ENCODE data around the gene ANKRD30A.
"Not testable (repeated sequence)": the region's sequence is repeated elsewhere in the genome, so short reads cannot be mapped to it uniquely, and the experiment has no call there.

Gene ANKRD30A

GRCh38 chr10:37234692-37235091 is 109.3 kb downstream of the ANKRD30A start:
- no peak overlapping the region for H3K27ac ChIP-seq
- TF ChIP-seq CTCF (conservative IDR thresholded peaks at IDR 0.05), result no peak

DNA sequence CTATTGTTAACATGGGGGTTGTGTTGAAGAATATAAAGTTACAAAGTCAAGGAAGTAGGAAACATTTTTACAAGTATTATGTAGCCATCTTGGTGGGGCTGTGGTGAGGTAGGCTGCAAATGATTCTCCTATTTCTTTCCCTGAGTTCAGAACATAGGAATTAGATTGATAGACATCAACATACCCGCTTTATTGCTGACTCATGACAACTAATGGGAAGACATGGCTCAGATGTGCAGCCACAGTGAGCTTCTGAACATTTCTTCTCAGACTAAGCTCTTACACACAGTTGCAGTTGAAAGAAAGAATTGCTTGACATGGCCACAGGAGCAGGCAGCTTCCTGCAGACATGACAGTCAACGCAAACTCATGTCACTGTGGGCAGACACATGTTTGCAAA is 110.7 kb downstream of the ANKRD30A start:
- no peak overlapping the region for H3K27ac ChIP-seq

GRCh38 chr10:37240223-37240622 is 114.8 kb downstream of the ANKRD30A start:
- H3K27ac ChIP-seq, result no peak overlapping the region
- TF ChIP-seq CTCF (conservative IDR thresholded peaks at IDR 0.05), result no peak

More for the DNA sequence above, 110.7 kb downstream of the ANKRD30A start:
- TF ChIP-seq CTCF (conservative IDR thresholded peaks at IDR 0.05), result no peak

GRCh38 chr10:37246637-37247036 is 121.2 kb downstream of the ANKRD30A start:
- no peak for TF ChIP-seq CTCF (conservative IDR thresholded peaks at IDR 0.05)

GRCh38 chr10:37255837-37256236 is 130.4 kb downstream of the ANKRD30A start:
- H3K27ac ChIP-seq, result not testable (repeated sequence)

More at GRCh38 chr10:37246637-37247036, 121.2 kb downstream of the ANKRD30A start:
- H3K27ac ChIP-seq, result no peak overlapping the region

- peak; percentile 87 for TF ChIP-seq CTCF (conservative IDR thresholded peaks at IDR 0.05)
- H3K27ac ChIP-seq, result no peak overlapping the region
Observed at GRCh38 chr10:37263304-37263703, 137.9 kb downstream of the ANKRD30A start.

- no peak for TF ChIP-seq CTCF (conservative IDR thresholded peaks at IDR 0.05)
- H3K27ac ChIP-seq, result no peak overlapping the region
Observed at GRCh38 chr10:37268266-37268665, 142.9 kb downstream of the ANKRD30A start.

DNA sequence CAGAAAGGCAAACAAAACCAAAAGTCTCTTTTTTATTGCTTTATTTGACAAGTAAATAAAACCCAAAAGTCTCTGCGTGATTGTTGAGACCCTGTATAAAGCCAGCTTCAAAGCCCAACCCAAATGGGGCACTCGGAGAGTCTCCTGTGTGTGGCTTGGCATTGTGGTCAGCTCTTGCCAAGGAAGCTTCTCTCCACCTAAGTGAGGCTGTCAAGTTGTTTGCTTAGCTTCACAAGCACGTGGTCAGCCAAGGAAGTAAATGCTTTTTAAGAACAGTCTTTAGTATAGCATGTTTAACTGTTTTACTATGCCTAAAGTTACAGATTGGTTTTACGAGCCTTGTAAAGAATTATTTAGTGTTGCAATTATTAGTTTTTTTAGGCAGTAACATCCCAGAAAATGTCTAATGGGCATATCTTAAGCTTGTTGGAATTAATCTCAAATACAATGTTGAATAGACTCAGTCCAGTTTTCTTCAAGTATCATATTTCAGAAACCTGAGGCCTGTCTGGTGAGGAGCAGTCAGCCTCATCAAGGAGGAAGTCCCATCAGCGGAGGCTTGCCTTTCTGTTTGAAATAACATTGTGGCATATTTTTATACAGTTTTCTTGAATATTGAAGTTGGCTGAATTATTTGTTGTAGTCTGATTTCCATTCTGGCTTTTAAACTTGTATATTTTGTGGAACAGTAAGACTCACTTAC is 144.3 kb downstream of the ANKRD30A start:
- TF ChIP-seq CTCF (conservative IDR thresholded peaks at IDR 0.05), result no peak
- H3K27ac ChIP-seq, result peak overlapping the region; percentile 25; the same call in 1 of the 2 replicates

Data from VCaP (cell line).